H9 (cell line): Measurements from ENCODE around the gene NRXN3. TPM values are rescaled to one million over a fixed set of nuclear protein-coding genes. Genes with fewer than 3 reads are reported as not detected.
A peak's percentile ranks its signal among the peaks of the same experiment; 100 is the strongest.

Source experiments
- DNase-seq: peaks from one replicate; pipeline ENCODE4 v3.0.0-alpha.2; 2017
- H2AFZ ChIP-seq: one replicate; pipeline ENCODE4 v1.6.1; 2013; ENCODE audit warnings: mild to moderate bottlenecking, low read length, control low read depth, moderate library complexity
- H2AK5ac ChIP-seq: 2 replicates; pipeline ENCODE4 v1.6.1; 2013; ENCODE audit warnings: low read length, control low read depth, mixed read lengths; ENCODE audit not compliant: insufficient read length
- H2BK120ac ChIP-seq: one replicate; pipeline ENCODE4 v1.6.1; 2013; ENCODE audit warnings: low read depth, mild to moderate bottlenecking, low read length, control low read depth, inconsistent platforms; ENCODE audit not compliant: poor library complexity, severe bottlenecking
- H2BK12ac ChIP-seq: 2 replicates; pipeline ENCODE4 v1.6.1; 2013; ENCODE audit warnings: low read length, control low read depth, mixed read lengths, low read depth; ENCODE audit not compliant: insufficient read length
- H2BK15ac ChIP-seq: 2 replicates; pipeline ENCODE4 v1.6.1; 2013; ENCODE audit warnings: low read depth, low read length, control low read depth
- H2BK20ac ChIP-seq: one replicate; pipeline ENCODE4 v1.6.1; 2013; ENCODE audit warnings: low read depth, mild to moderate bottlenecking, low read length, control low read depth, inconsistent platforms; ENCODE audit not compliant: poor library complexity, severe bottlenecking
- H2BK5ac ChIP-seq: 2 replicates; pipeline ENCODE4 v1.6.1; 2013; ENCODE audit warnings: low read length, control low read depth, mixed read lengths; ENCODE audit not compliant: insufficient read length
- H3K14ac ChIP-seq: 2 replicates; pipeline ENCODE4 v1.6.1; 2013; ENCODE audit warnings: low read length, control low read depth; ENCODE audit not compliant: insufficient read depth
- H3K18ac ChIP-seq: 2 replicates; pipeline ENCODE4 v1.6.1; 2013; ENCODE audit warnings: low read depth, mild to moderate bottlenecking, mixed read lengths, low read length, control low read depth; ENCODE audit not compliant: insufficient read length
- H3K23ac ChIP-seq: 2 replicates; pipeline ENCODE4 v1.6.1; 2013; ENCODE audit warnings: low read length, control low read depth, mixed read lengths, low read depth; ENCODE audit not compliant: insufficient read length
- H3K23me2 ChIP-seq: 2 replicates; pipeline ENCODE4 v1.6.1; 2013; ENCODE audit warnings: low read depth, mild to moderate bottlenecking, mixed read lengths, low read length, control low read depth; ENCODE audit not compliant: insufficient read length, poor library complexity, severe bottlenecking
- H3K27ac ChIP-seq: 2 replicates; pipeline ENCODE4 v1.5.1; 2013; ENCODE audit warnings: low read length, control low read depth, mixed read lengths, low read depth; ENCODE audit not compliant: insufficient read length
- H3K27me3 ChIP-seq: 2 replicates; pipeline ENCODE4 v1.6.1; 2013; ENCODE audit warnings: low read length, control low read depth, inconsistent platforms; ENCODE audit not compliant: insufficient read depth
- H3K4ac ChIP-seq: 2 replicates; pipeline ENCODE4 v1.6.1; 2013; ENCODE audit warnings: low read depth, mild to moderate bottlenecking, control low read depth, inconsistent platforms, low read length, moderate library complexity
- H3K4me1 ChIP-seq: 2 replicates; pipeline ENCODE4 v1.6.1; 2013; ENCODE audit warnings: low read length, control low read depth, inconsistent platforms; ENCODE audit not compliant: insufficient read depth
- H3K4me2 ChIP-seq: 2 replicates; pipeline ENCODE4 v1.6.1; 2013; ENCODE audit warnings: low read length, control low read depth, mixed read lengths; ENCODE audit not compliant: insufficient read length, insufficient read depth
- H3K56ac ChIP-seq: 2 replicates; pipeline ENCODE4 v1.6.1; 2013; ENCODE audit warnings: low read depth, mild to moderate bottlenecking, mixed read lengths, low read length, control low read depth; ENCODE audit not compliant: insufficient read length
- H3K79me1 ChIP-seq: 2 replicates; pipeline ENCODE4 v1.6.1; 2013; ENCODE audit warnings: low read depth, mild to moderate bottlenecking, moderate library complexity, low read length, control low read depth, inconsistent platforms; ENCODE audit not compliant: insufficient read depth, poor library complexity, severe bottlenecking
- H3K79me2 ChIP-seq: 2 replicates; pipeline ENCODE4 v1.6.1; 2013; ENCODE audit warnings: low read length, control low read depth, inconsistent platforms; ENCODE audit not compliant: insufficient read depth
- H3K9ac ChIP-seq: 2 replicates; pipeline ENCODE4 v1.6.1; 2013; ENCODE audit warnings: low read length, control low read depth, mixed read lengths; ENCODE audit not compliant: insufficient read length; ENCODE audit errors: extremely low read depth
- H3K9me3 ChIP-seq: one replicate; pipeline ENCODE4 v1.6.1; 2013; ENCODE audit warnings: low read depth, low read length, inconsistent platforms; ENCODE audit not compliant: control insufficient read depth
- H3T11ph ChIP-seq: one replicate; pipeline ENCODE4 v1.6.1; 2013; ENCODE audit warnings: mild to moderate bottlenecking, low read length, control low read depth, inconsistent platforms
- H4K20me1 ChIP-seq: one replicate; pipeline ENCODE4 v1.6.1; 2013; ENCODE audit not compliant: control insufficient read depth, insufficient read length, insufficient read depth
- H4K5ac ChIP-seq: 2 replicates; pipeline ENCODE4 v1.6.1; 2013; ENCODE audit warnings: low read depth, mild to moderate bottlenecking, mixed read lengths, low read length, control low read depth; ENCODE audit not compliant: insufficient read length
- H4K8ac ChIP-seq: replicated peaks from 2 replicates; pipeline ENCODE4 v1.6.1; 2013; ENCODE audit warnings: low read length, control low read depth, mixed read lengths, low read depth; ENCODE audit not compliant: insufficient read length
- H4K91ac ChIP-seq: 2 replicates; pipeline ENCODE4 v1.6.1; 2013; ENCODE audit warnings: low read depth, mild to moderate bottlenecking, moderate library complexity, mixed read lengths, low read length, control low read depth; ENCODE audit not compliant: insufficient read length
- H3K27ac Mint-ChIP-seq, 3 experiments: 2 replicates in 2 of 3; 3 replicates in 1 of 3; pipeline ENCODE4 v1.8.0; 2020 to 2021; ENCODE audit warnings: mixed read lengths in 3 of 3, mild to moderate bottlenecking in 1 of 3, moderate library complexity in 1 of 3
- H3K27me3 Mint-ChIP-seq: 2 replicates; pipeline ENCODE4 v1.8.0; 2021; ENCODE audit warnings: low read depth, mild to moderate bottlenecking, moderate library complexity, mixed read lengths
- H3K36me3 Mint-ChIP-seq, 3 experiments: 2 replicates in 2 of 3; 3 replicates in 1 of 3; pipeline ENCODE4 v1.8.0; 2020 to 2021; ENCODE audit warnings: low read depth in 3 of 3, mixed read lengths in 3 of 3; ENCODE audit not compliant: insufficient read depth in 1 of 3
- H3K4me1 Mint-ChIP-seq, 2 experiments: 2 replicates each; pipeline ENCODE4 v1.8.0; 2020; ENCODE audit warnings: mixed read lengths in 2 of 2
- H3K4me3 Mint-ChIP-seq, 2 experiments: 2 replicates in 1 of 2; 3 replicates in 1 of 2; pipeline ENCODE4 v1.8.0; 2020 to 2021; ENCODE audit warnings: mild to moderate bottlenecking in 2 of 2, mixed read lengths in 2 of 2, moderate library complexity in 1 of 2
- H3K9me3 Mint-ChIP-seq, 2 experiments: 2 replicates in 1 of 2; 3 replicates in 1 of 2; pipeline ENCODE4 v1.8.0; 2020; ENCODE audit warnings: mild to moderate bottlenecking in 2 of 2, mixed read lengths in 2 of 2, moderate library complexity in 1 of 2
- WGBS: extraction: QIAGEN DNeasy Blood & Tissue Kit; methylation state at CpG from one replicate; pipeline ENCODE4 v1.1.7; 2013; ENCODE audit warnings: missing lambda C conversion rate, low lambda C conversion rate, mixed read lengths; ENCODE audit not compliant: insufficient read length; ENCODE audit errors: extremely low coverage; 5-methylcytosine and 5-hydroxymethylcytosine counted together
- total RNA-seq: library from RNA; stranded (reverse); gene quantifications from 2 replicates; pipeline ENCODE4 v1.2.1, GENCODE V29; 2021
- TF ChIP-seq, protein P1 (sequence below): fragments of 200-600 bp; sonication (generic); conservative IDR thresholded peaks from 3 replicates; pipeline ENCODE4 v1.8.0; 2021; ENCODE audit warnings: antibody characterized with exemption, mild to moderate bottlenecking

Gene NRXN3
- total RNA-seq, 1 experiment from 2014 or later: 1.8 TPM

GRCh38 chr14:78657451-78657850, 487.3 kb downstream of the NRXN3 start:
- TF ChIP-seq, protein P1, sequence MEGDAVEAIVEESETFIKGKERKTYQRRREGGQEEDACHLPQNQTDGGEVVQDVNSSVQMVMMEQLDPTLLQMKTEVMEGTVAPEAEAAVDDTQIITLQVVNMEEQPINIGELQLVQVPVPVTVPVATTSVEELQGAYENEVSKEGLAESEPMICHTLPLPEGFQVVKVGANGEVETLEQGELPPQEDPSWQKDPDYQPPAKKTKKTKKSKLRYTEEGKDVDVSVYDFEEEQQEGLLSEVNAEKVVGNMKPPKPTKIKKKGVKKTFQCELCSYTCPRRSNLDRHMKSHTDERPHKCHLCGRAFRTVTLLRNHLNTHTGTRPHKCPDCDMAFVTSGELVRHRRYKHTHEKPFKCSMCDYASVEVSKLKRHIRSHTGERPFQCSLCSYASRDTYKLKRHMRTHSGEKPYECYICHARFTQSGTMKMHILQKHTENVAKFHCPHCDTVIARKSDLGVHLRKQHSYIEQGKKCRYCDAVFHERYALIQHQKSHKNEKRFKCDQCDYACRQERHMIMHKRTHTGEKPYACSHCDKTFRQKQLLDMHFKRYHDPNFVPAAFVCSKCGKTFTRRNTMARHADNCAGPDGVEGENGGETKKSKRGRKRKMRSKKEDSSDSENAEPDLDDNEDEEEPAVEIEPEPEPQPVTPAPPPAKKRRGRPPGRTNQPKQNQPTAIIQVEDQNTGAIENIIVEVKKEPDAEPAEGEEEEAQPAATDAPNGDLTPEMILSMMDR: no peak
- Histone ChIP-seq H2AFZ (no peak overlapping the region), H4K8ac (no peak overlapping the region), H3K56ac (no peak overlapping the region), H3K27me3 (no peaks in the 10 kb centered on the region), H3K4me2 (no peak overlapping the region), H3T11ph (no peak overlapping the region), H3K27ac (no peak overlapping the region), H2BK5ac (no peak overlapping the region), H3K79me1 (no peaks in the 10 kb centered on the region), H3K23me2 (no peaks in the 10 kb centered on the region), H4K5ac (no peak overlapping the region), H2BK120ac (no peak overlapping the region), H3K18ac (no peak overlapping the region), H3K23ac (no peak overlapping the region), H2BK20ac (no peak overlapping the region), H4K91ac (no peak overlapping the region), H3K4ac (no peak overlapping the region), H4K20me1 (no peaks in the 10 kb centered on the region), H3K14ac (no peak overlapping the region), H3K79me2 (no peaks in the 10 kb centered on the region), H3K9me3 (no peaks in the 10 kb centered on the region), H3K4me1 (no peaks in the 10 kb centered on the region), H2AK5ac (no peak overlapping the region), H2BK15ac (no peak overlapping the region), H3K9ac (no peak overlapping the region), H2BK12ac (no peak overlapping the region)
- Mint-ChIP-seq H3K36me3 (no peaks in the 10 kb centered on the region), H3K9me3 (no peaks in the 10 kb centered on the region), H3K4me1 (no peaks in the 10 kb centered on the region), H3K27me3 (no peaks in the 10 kb centered on the region), H3K4me3 (no peak overlapping the region), H3K27ac (0 out of 7 replicates have a peak overlapping the region, but pooled peaks of 1 of the 3 experiments have one; percentile 34)
- DNase-seq: no peak
- WGBS: no CpG with 5 or more reads among the region's 4 CpGs
